Stimulated activated CD4-positive, alpha-beta T cell treated with anti-CD3 and anti-CD28 coated beads, Interleukin-4, amount 100 ng/mL, for 4 hours (primary cell): ENCODE results near the gene IGFL1.
"Not testable (repeated sequence)": the region's sequence is repeated elsewhere in the genome, so short reads cannot be mapped to it uniquely, and the experiment has no call there.

ENCODE experiments used
- DNase-seq, 2 experiments: peaks; one replicate each; pipeline ENCODE4 v3.0.0-alpha.2; 2020

IGFL1 gene

GRCh38 chr19:46273931-46274330 is 44.4 kb downstream of the IGFL1 start:
- DNase-seq: not testable (repeated sequence)

DNA sequence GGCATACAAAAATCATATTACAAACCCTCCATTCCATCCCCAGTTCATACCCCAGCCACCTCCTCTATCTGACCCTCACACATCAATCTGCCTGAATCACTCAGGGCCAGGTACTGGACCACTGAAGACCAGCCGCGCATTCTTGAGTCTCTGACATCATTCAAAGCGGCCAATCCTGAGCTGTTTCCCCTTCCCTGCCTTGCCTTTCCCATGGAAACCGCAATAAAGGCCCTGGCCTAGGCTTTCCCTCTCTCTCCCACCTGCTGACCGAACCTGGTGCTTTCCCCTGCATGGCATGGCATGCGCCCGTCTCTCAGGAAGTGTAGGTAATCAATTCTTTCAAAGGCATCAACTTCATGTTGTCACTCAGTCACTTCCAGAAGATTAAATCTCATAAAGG is 49.6 kb downstream of the IGFL1 start:
- DNase-seq: no peak
